Measurements from ENCODE around the gene TFPI.
A peak's percentile ranks its signal among the peaks of the same experiment; 100 is the strongest.
"Not testable (repeated sequence)": the region's sequence is repeated elsewhere in the genome, so short reads cannot be mapped to it uniquely, and the experiment has no call there.

TFPI gene

GRCh38 chr2:187554011-187554703, at the start of gene TFPI:
TFPI (minus strand) TSS chr2:187554435; CDS start chr2:187503768, 50,667 bp downstream.
- DNase-seq = no peak

GRCh38 chr2:187594801-187595200, 40.6 kb upstream of the TFPI start:
- DNase-seq = no peak

DNA sequence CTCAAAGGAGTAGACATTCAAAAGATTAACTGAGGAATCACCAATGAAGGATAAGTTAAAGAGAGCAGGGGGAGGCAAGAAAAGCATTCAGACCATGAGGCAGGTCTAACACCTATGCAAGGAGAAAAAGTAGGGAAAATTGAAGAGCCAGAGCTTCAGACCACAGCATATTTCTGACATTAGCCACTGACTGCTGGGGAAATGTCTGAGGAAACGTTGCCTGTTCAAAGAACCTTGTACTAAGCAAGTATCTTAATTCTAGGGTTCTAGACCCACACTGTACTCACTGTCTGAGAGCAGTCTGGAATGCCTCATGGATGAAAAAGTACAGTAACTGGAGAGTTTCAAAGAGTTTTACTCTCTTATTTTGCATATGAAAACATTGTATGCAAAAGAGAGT, 39.5 kb upstream of the TFPI start:
- no peak for DNase-seq

DNA sequence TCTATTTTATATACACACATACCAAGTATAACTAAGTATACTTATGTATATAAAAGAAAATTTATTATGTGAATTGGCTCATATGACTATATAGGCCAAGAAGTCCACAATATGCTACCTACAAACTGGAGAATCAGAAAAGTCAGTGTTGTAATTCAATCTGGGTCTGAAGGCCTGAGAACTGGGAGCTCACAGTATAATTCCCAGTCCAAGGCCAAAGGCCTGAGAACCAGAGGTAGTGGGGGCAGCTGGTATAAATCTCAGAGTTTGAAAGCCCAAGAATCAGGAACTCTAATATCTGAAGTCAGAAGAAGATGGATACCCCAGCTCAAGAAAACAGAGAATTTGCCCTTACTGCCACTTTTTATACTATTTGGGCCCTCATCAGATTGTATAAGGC, 38.9 kb upstream of the TFPI start:
- no peak for DNase-seq

GRCh38 chr2:187590175-187590574, 35.9 kb upstream of the TFPI start:
- no peak for DNase-seq

DNA sequence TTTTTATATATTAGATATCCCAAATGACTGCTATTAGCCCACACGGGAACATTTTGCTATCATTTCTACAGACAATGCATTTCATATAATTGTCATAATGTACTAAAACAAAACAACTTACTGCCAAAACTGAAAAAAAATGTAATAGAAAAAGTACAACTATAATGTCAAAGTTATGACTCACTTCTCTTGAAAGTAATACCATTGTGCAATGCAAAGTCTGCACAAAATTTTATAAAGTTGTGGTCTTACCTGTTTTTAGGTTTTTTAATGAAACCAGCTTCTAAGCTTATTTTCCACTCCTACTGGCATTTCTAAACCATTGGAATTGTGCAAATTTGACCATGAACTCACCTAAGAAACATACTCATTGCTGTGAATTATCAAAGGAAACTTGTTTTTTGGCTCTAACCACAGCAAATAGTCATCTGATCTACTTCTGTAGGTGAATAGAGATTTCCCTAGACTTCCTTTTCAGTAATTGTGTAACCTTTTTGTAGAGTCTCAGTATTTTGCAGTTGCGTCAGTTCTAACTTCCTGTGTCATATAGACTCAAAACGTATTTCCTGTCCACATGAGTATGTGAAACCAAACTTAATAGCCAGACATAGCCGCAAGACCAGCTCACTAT, 31.9 kb upstream of the TFPI start:
- no peak for DNase-seq

GRCh38 chr2:187581125-187581896, 27.1 kb upstream of the TFPI start:
- DNase-seq = peak; percentile 65

DNA sequence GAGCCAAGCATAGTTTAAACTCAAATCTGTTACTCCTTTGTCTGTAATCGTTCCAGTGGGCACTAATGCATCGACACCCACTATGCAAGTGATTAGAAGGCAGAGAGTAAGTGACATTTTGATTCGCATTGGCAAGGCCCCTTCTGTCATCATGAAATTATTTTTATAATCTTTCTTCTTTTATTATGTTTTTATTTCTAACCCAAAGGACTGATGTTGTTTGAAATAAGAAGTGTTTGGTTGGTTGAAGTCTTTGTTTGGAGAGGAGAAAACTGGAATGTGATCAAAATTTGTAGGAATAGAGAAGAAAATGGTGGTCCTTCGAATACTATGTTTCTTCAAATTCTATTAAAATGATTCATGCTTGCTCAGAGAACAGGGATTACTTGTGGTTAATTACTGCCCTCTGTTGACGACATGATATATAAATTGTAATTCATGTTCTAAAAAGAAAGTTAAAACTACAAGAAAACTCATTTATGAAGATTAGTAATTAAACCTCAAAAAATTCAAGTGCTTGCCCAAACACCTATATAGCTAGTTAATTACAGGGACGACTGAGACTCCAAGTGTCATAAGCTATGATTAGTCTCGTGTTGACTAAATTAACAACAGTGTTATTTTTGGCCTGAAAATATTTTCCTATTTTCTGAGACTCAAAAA, 26.4 kb upstream of the TFPI start:
- peak; percentile 59 for DNase-seq

DNA sequence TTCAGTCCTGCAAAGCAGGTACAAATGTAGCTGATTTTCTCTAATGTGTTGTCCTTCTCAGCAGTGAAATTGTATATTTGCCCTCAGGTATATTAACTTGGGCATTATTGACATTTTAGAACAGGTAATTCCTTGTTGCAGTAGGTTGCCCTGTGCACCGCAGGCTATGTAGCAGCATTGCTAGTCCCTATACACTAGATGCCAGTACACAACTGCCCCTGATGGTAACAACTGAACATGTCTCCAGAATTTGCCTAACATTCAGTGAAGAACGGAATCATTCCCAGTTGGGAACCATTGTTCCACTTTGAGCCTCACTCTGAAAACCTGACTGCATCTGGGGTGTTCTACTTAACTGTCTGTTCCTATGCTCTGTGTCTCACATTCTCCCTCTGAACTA, 23.1 kb upstream of the TFPI start:
- peak; percentile 15 for DNase-seq

- no peak for DNase-seq
Observed at GRCh38 chr2:187576906-187577305, 22.7 kb upstream of the TFPI start.

- DNase-seq = no peak
Observed at GRCh38 chr2:187575751-187576067, 21.5 kb upstream of the TFPI start.

- DNase-seq = no peak
Observed at GRCh38 chr2:187574969-187575750, 20.9 kb upstream of the TFPI start.

DNA sequence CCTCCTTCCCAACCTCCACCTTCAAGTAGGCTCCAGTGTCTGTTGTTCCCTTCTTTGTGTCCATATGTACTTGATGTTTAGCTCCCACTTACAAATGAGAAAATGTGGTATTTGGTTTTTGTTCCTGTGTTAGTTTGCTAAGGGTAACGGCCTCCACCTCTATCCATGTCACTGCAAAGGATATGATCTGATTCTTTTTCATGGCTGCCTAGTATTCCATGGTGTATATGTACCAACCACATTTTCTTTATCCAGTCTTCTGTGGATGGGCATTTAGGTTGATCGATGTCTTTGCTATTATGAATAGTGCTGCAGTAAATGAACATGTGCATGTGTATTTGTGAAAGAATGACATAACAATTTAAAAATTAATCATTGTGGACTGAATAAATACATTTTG, 19.5 kb upstream of the TFPI start:
- no peak for DNase-seq

- not testable (repeated sequence) for DNase-seq
Observed at GRCh38 chr2:187571996-187572395, 17.8 kb upstream of the TFPI start.

- no peak for DNase-seq
Observed at GRCh38 chr2:187569571-187569970, 15.3 kb upstream of the TFPI start.

DNA sequence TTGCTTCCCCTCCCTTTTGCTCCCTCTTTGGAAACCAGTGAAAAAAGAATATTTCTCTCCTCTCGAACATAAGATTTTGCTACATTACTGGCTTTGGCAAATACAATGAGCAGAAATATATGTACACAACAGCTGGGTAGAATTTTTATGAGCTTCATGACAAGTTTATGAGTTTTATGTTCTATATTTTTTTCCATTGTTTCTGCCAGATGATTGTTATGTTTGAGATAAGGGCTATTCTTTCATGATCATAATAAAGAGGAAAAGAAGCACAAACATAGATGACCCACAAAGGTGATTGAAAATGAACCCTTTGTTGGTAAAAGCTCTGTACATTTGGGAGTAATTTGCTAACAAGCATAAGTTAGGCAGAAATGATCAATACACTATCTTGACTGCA, 14.8 kb upstream of the TFPI start:
- DNase-seq = no peak

DNA sequence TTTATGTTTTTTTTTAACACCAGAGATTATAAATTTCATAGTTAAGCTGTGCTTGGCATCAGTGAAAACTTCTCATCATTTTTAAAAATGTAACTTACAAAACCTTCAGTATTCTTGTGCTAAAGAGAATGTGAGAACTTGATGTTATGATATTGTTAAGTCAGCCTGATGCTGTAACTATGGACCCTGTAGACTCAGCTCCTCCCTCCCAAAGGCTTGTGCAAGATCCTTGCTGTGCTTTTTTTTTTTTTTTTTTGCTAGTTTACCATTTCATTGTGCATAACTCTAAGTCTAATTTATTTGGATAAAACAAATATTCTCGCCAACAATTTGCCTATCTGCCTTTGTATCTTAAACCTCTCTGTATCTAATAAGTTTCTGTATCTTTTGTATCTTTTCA, 12.9 kb upstream of the TFPI start:
- DNase-seq = no peak

DNA sequence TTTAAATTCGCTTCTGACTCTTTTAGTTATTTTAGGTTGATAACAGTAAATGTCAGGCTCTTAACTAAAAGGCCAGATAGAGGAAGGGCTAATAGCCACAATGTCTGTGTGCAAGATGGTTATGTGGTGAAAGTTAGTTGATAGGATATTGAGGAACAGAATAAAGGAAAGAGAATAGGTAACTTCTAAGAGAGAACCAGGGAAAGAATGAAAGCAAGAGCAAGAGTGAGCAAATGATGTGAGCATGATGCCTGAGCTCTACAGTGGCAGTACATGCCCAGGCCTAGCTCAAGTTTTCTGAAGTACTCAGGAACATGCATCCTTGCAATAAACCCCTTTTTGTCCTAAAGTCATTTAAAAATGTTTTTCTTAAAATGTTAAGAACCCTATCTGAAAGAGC, 12.5 kb upstream of the TFPI start:
- no peak for DNase-seq

GRCh38 chr2:187566266-187566665, 12.0 kb upstream of the TFPI start:
- no peak for DNase-seq

DNA sequence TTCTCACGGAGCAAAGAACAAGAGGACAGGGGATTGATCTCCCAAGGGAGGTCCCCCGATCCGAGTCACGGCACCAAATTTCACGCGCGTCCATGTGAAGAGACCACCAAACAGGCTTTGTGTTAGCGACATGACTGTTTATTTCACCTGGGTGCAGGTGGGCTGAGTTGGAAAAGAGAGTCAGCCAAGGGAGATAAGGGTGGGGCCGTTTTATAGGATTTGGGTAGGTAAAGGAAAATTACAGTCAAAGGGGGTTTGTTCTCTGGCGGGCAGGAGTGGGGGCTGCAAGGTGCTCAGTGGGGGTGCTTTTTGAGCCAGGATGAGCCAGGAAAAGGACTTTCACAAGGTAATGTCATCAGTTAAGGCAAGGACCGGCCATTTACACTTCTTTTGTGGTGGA, 11.4 kb upstream of the TFPI start:
- DNase-seq = not testable (repeated sequence)

- DNase-seq = not testable (repeated sequence)
Observed at GRCh38 chr2:187556493-187556892, 2.3 kb upstream of the TFPI start.

GRCh38 chr2:187554704-187555082, 458 bp upstream of the TFPI start:
- no peak for DNase-seq

All from NCI-H82 (cell line).